A673 (cell line): ENCODE results near the gene DNAI2.

Experiments used
- EZH2 ChIP-seq: fragments of 200-600 bp; sonication (generic); IDR thresholded peaks from 2 replicates; pipeline ENCODE4 v1.6.1; 2017; ENCODE audit warnings: borderline replicate concordance, low read depth, mild to moderate bottlenecking, mixed read lengths, antibody characterized with exemption, low read length; ENCODE audit not compliant: poor library complexity, severe bottlenecking
- TF ChIP-seq, protein P1 (sequence below): fragments of 300-800, 200-600 bp; sonication (generic); conservative IDR thresholded peaks from 2 replicates; pipeline ENCODE4 v1.5.1; 2017; ENCODE audit warnings: low read depth, mild to moderate bottlenecking, antibody characterized with exemption, low read length, moderate library complexity, mixed read lengths

DNA sequence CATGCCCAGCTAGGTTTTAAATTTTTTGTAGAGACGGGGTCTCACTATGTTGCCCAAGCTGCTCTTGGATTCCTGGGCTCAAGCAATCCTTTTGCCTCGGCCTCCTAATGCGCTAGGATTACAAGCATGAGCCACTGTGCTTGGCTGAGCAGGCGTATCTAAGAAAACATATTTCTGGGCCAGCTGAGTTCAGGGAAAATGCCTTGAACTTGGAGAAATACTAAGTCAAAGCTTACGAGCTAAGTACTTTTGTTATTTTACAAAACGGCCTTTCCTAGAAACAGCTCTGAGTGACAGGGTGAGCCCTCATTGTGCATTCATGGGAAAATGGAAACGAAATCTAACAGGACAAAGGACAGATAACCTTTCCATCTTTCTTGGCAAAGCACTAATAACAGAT, 24.7 kb downstream of the DNAI2 start:
- TF ChIP-seq, protein P1, sequence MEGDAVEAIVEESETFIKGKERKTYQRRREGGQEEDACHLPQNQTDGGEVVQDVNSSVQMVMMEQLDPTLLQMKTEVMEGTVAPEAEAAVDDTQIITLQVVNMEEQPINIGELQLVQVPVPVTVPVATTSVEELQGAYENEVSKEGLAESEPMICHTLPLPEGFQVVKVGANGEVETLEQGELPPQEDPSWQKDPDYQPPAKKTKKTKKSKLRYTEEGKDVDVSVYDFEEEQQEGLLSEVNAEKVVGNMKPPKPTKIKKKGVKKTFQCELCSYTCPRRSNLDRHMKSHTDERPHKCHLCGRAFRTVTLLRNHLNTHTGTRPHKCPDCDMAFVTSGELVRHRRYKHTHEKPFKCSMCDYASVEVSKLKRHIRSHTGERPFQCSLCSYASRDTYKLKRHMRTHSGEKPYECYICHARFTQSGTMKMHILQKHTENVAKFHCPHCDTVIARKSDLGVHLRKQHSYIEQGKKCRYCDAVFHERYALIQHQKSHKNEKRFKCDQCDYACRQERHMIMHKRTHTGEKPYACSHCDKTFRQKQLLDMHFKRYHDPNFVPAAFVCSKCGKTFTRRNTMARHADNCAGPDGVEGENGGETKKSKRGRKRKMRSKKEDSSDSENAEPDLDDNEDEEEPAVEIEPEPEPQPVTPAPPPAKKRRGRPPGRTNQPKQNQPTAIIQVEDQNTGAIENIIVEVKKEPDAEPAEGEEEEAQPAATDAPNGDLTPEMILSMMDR, result no peak
- TF ChIP-seq EZH2, result no peak
